Hepatocyte (in vitro differentiated cells): ENCODE measurements around the gene VSIR. TPM values are rescaled to one million over a fixed set of nuclear protein-coding genes. Genes with fewer than 3 reads are reported as not detected.

Experiments
- DNase-seq: peaks from one replicate; pipeline ENCODE4 v3.0.0-alpha.2; 2016; ENCODE audit warnings: low spot score
- H2AFZ ChIP-seq: fragments of 200-600 bp; sonication (generic); 2 replicates; pipeline ENCODE4 v1.6.0; 2016; ENCODE audit warnings: antibody characterized with exemption, mild to moderate bottlenecking
- H3K27ac ChIP-seq: fragments of 200-600 bp; sonication (generic); 2 replicates; pipeline ENCODE4 v1.5.1; 2016; ENCODE audit warnings: mild to moderate bottlenecking
- H3K27me3 ChIP-seq: fragments of 200-600 bp; sonication (generic); 2 replicates; pipeline ENCODE4 v1.6.1; 2016
- H3K36me3 ChIP-seq: fragments of 200-600 bp; sonication (generic); replicated peaks from 2 replicates; pipeline ENCODE4 v1.5.1; 2016; ENCODE audit warnings: low read depth; ENCODE audit not compliant: insufficient read depth
- H3K4me1 ChIP-seq: fragments of 200-600 bp; sonication (generic); 2 replicates; pipeline ENCODE4 v1.5.1; 2016; ENCODE audit warnings: mild to moderate bottlenecking, moderate library complexity; ENCODE audit not compliant: insufficient read depth
- H3K4me2 ChIP-seq: fragments of 200-600 bp; sonication (generic); 2 replicates; pipeline ENCODE4 v1.6.0; 2016
- H3K4me3 ChIP-seq: fragments of 200-600 bp; sonication (generic); 2 replicates; pipeline ENCODE4 v1.5.1; 2016; ENCODE audit warnings: mild to moderate bottlenecking
- H3K79me2 ChIP-seq: fragments of 200-600 bp; sonication (generic); 2 replicates; pipeline ENCODE4 v1.6.0; 2017; ENCODE audit warnings: mild to moderate bottlenecking
- H3K9me2 ChIP-seq: fragments of 200-600 bp; sonication (generic); replicated peaks from 2 replicates; pipeline ENCODE4 v1.6.0; 2017; ENCODE audit warnings: mild to moderate bottlenecking; ENCODE audit not compliant: insufficient read depth
- H3K9me3 ChIP-seq: fragments of 200-600 bp; sonication (generic); 2 replicates; pipeline ENCODE4 v1.5.1; 2016; ENCODE audit warnings: low read depth, mild to moderate bottlenecking
- H4K20me1 ChIP-seq: fragments of 200-600 bp; sonication (generic); 2 replicates; pipeline ENCODE4 v1.6.0; 2016; ENCODE audit warnings: mild to moderate bottlenecking; ENCODE audit not compliant: insufficient read depth, poor library complexity, severe bottlenecking
- CTCF ChIP-seq: fragments of 200-600 bp; sonication (generic); IDR thresholded peaks from 2 replicates; pipeline ENCODE4 v1.5.1; 2016; ENCODE audit warnings: antibody characterized with exemption, mild to moderate bottlenecking; ENCODE audit not compliant: poor library complexity
- EZH2 ChIP-seq: fragments of 200-600 bp; sonication (generic); IDR thresholded peaks from 2 replicates; pipeline ENCODE4 v1.6.1; 2016; ENCODE audit warnings: antibody characterized with exemption, mild to moderate bottlenecking, borderline replicate concordance
- EZH2phosphoT487 ChIP-seq: fragments of 200-600 bp; sonication (generic); IDR thresholded peaks from one replicate; pipeline ENCODE4 v1.6.1; 2018; ENCODE audit warnings: antibody characterized with exemption, mild to moderate bottlenecking, low read depth, moderate library complexity; ENCODE audit not compliant: unreplicated experiment, severe bottlenecking
- WGBS: methylation state at CpG from one replicate; pipeline ENCODE4 v1.1.6; 2016; ENCODE audit warnings: low lambda C conversion rate; ENCODE audit errors: missing lambda C conversion rate; 5-methylcytosine and 5-hydroxymethylcytosine counted together
- polyA plus RNA-seq: library from polyadenylated mRNA; unstranded; fragments of >200 nt; fragmentation: Nextera tagmentation; extraction: Ambion mirVana; gene quantifications from 2 replicates; pipeline ENCODE4 v1.2.1, GENCODE V29; 2016
- total RNA-seq: library from RNA; depleted of rRNA; stranded (reverse); fragments of >200 nt; gene quantifications from 2 replicates; pipeline ENCODE4 v1.2.3, GENCODE V29; 2014

Gene VSIR
- total and polyA plus RNA-seq, 2 experiments from 2014 or later: 13.6 to 45.5 TPM

- no peaks in the 10 kb centered on the region for H3K79me2 ChIP-seq
- H2AFZ ChIP-seq: no peak overlapping the region
- no peaks in the 10 kb centered on the region for H3K9me2 ChIP-seq
- H3K4me3 ChIP-seq: no peak overlapping the region
- H3K36me3 ChIP-seq: no peaks in the 10 kb centered on the region
- H4K20me1 ChIP-seq: no peaks in the 10 kb centered on the region
- no peak overlapping the region for H3K4me2 ChIP-seq
- peaks cover 14% of the 10 kb centered on the region for H3K27me3 ChIP-seq
- WGBS: 93% methylated on average over 9 of the region's 9 CpGs
- DNase-seq: no peak
- TF ChIP-seq EZH2 (no peak), EZH2phosphoT487 (no peak), CTCF (no peak)
- H3K4me1 ChIP-seq: no peaks in the 10 kb centered on the region
- H3K27ac ChIP-seq: no peak overlapping the region
- no peaks in the 10 kb centered on the region for H3K9me3 ChIP-seq
These were observed 28.0 kb upstream of the VSIR start for GRCh38 chr10:71801361-71801760.

- no peak overlapping the region for H2AFZ ChIP-seq
- no peaks in the 10 kb centered on the region for H3K4me1 ChIP-seq
- H3K9me3 ChIP-seq: no peaks in the 10 kb centered on the region
- H3K9me2 ChIP-seq: no peaks in the 10 kb centered on the region
- peaks cover 8% of the 10 kb centered on the region for H3K27me3 ChIP-seq
- no peaks in the 10 kb centered on the region for H3K36me3 ChIP-seq
- TF ChIP-seq CTCF (no peak), EZH2phosphoT487 (no peak), EZH2 (no peak)
- 84% methylated on average over 3 of the region's 3 CpGs for WGBS
- peak; percentile 54 for DNase-seq
- H3K4me2 ChIP-seq: no peak overlapping the region
- H4K20me1 ChIP-seq: no peaks in the 10 kb centered on the region
- H3K27ac ChIP-seq: no peak overlapping the region
- H3K4me3 ChIP-seq: no peak overlapping the region
- no peaks in the 10 kb centered on the region for H3K79me2 ChIP-seq
These were observed 26.5 kb upstream of the VSIR start for GRCh38 chr10:71799608-71800453.

GRCh38 chr10:71799112-71799511 is 25.8 kb upstream of the VSIR start:
- Histone ChIP-seq H3K4me2 (no peak overlapping the region), H3K36me3 (no peaks in the 10 kb centered on the region), H3K4me1 (no peaks in the 10 kb centered on the region), H4K20me1 (no peaks in the 10 kb centered on the region), H3K9me3 (no peaks in the 10 kb centered on the region), H3K27me3 (peaks cover 1% of the 10 kb centered on the region), H3K27ac (no peak overlapping the region), H3K9me2 (no peaks in the 10 kb centered on the region), H3K4me3 (no peak overlapping the region), H2AFZ (no peak overlapping the region), H3K79me2 (no peaks in the 10 kb centered on the region)
- 84% methylated on average over 10 of the region's 10 CpGs for WGBS
- TF ChIP-seq CTCF (no peak), EZH2 (no peak), EZH2phosphoT487 (no peak)
- no peak for DNase-seq
